Measurements from ENCODE around the gene NACC2. TPM values are rescaled to one million over a fixed set of nuclear protein-coding genes. Genes with fewer than 3 reads are reported as not detected.
A peak's percentile ranks its signal among the peaks of the same experiment; 100 is the strongest.

The NACC2 gene
- total and polyA plus RNA-seq, 9 of the 15 experiments (the other 6 are each of a cell fraction or from before 2014, with no cell fraction given): 0.70 to 25.1 (median 5.6) TPM

DNA sequence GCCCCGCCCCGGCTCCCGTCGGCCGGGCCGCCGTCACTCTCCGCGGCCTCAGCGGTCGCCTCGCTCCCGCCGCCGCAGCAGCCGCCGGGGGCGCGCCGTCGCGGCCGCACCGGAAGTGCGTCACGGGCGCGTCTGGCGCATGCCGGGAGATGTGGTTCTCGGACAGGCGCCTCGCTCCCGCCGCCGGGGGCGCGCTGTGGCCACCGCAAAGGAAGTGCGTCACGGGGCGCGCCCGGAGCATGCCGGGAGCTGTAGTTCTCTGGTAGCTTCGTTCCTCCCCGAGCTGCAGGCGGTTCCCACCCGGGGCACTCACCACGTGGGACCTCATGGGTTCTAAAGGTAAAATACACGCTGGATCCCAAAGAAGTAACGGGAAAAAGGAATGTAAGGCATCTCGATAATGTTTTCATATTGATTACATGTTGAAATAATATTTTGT lies 133.8 kb downstream of the NACC2 start, which contains the start of gene UBAC1 (continued):
- peak; percentile 80 for TF ChIP-seq USF1 (CRISPR knock-in tag; IDR thresholded peaks at IDR 0.05)
- TF ChIP-seq ZNF311 (CRISPR knock-in tag; IDR thresholded peaks at IDR 0.05): no peak
- TF ChIP-seq BRF1 (IDR thresholded peaks at IDR 0.05; ENCODE audit: borderline replicate concordance, extremely low read depth, insufficient read length): no peak
- TF ChIP-seq MECOM (CRISPR knock-in tag; IDR thresholded peaks at IDR 0.05): no peak
- TF ChIP-seq, protein P1, sequence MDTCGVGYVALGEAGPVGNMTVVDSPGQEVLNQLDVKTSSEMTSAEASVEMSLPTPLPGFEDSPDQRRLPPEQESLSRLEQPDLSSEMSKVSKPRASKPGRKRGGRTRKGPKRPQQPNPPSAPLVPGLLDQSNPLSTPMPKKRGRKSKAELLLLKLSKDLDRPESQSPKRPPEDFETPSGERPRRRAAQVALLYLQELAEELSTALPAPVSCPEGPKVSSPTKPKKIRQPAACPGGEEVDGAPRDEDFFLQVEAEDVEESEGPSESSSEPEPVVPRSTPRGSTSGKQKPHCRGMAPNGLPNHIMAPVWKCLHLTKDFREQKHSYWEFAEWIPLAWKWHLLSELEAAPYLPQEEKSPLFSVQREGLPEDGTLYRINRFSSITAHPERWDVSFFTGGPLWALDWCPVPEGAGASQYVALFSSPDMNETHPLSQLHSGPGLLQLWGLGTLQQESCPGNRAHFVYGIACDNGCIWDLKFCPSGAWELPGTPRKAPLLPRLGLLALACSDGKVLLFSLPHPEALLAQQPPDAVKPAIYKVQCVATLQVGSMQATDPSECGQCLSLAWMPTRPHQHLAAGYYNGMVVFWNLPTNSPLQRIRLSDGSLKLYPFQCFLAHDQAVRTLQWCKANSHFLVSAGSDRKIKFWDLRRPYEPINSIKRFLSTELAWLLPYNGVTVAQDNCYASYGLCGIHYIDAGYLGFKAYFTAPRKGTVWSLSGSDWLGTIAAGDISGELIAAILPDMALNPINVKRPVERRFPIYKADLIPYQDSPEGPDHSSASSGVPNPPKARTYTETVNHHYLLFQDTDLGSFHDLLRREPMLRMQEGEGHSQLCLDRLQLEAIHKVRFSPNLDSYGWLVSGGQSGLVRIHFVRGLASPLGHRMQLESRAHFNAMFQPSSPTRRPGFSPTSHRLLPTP (IDR thresholded peaks at IDR 0.05; ENCODE audit: borderline replicate concordance, extremely low read depth, insufficient read length): no peak
- TF ChIP-seq RBM34 (IDR thresholded peaks at IDR 0.05; ENCODE audit: borderline replicate concordance, insufficient read depth, low read length): no peak
- no peak for TF ChIP-seq ZC3H8 (IDR thresholded peaks at IDR 0.05)
- TF ChIP-seq SMARCB1 (IDR thresholded peaks at IDR 0.05; ENCODE audit: insufficient read length, low read depth): no peak
- TF ChIP-seq, protein P2, sequence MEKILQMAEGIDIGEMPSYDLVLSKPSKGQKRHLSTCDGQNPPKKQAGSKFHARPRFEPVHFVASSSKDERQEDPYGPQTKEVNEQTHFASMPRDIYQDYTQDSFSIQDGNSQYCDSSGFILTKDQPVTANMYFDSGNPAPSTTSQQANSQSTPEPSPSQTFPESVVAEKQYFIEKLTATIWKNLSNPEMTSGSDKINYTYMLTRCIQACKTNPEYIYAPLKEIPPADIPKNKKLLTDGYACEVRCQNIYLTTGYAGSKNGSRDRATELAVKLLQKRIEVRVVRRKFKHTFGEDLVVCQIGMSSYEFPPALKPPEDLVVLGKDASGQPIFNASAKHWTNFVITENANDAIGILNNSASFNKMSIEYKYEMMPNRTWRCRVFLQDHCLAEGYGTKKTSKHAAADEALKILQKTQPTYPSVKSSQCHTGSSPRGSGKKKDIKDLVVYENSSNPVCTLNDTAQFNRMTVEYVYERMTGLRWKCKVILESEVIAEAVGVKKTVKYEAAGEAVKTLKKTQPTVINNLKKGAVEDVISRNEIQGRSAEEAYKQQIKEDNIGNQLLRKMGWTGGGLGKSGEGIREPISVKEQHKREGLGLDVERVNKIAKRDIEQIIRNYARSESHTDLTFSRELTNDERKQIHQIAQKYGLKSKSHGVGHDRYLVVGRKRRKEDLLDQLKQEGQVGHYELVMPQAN (IDR thresholded peaks at IDR 0.05; ENCODE audit: borderline replicate concordance): peak; percentile 76; the same call in 1 of the 2 replicates
- TF ChIP-seq ZNF583 (CRISPR knock-in tag; IDR thresholded peaks at IDR 0.05): no peak
- TF ChIP-seq ARID1B (IDR thresholded peaks at IDR 0.05): no peak
- no peak for TF ChIP-seq MTA2 (IDR thresholded peaks at IDR 0.05; ENCODE audit: low read depth)
- no peak for TF ChIP-seq CBFA2T3 (IDR thresholded peaks at IDR 0.05)
- peak; percentile 88 for TF ChIP-seq MAX (CRISPR knock-in tag; IDR thresholded peaks at IDR 0.05)
- TF ChIP-seq MEF2D (tag; conservative IDR thresholded peaks at IDR 0.05; ENCODE audit: low read depth): no peak
- no peak for TF ChIP-seq ZSCAN32 (CRISPR knock-in tag; IDR thresholded peaks at IDR 0.05)
- no peak for TF ChIP-seq TCF3 (CRISPR knock-in tag; IDR thresholded peaks at IDR 0.05)
- no peak for TF ChIP-seq SFPQ (IDR thresholded peaks at IDR 0.05; ENCODE audit: low read depth, low read length)
- TF ChIP-seq E2F5 (CRISPR knock-in tag; IDR thresholded peaks at IDR 0.05): no peak
- no peak for TF ChIP-seq ZEB2 (IDR thresholded peaks at IDR 0.05)
- TF ChIP-seq TEAD2 (tag; IDR thresholded peaks at IDR 0.05): no peak
- TF ChIP-seq PTTG1 (tag; IDR thresholded peaks at IDR 0.05; ENCODE audit: low read depth): no peak

Measured in K562 (cell line).